Measurements from ENCODE around the gene CFAP97D1. TPM values are rescaled to one million over a fixed set of nuclear protein-coding genes. Genes with fewer than 3 reads are reported as not detected.

Gene CFAP97D1
- not detected for total RNA-seq

- CTCF ChIA-PET: interaction anchor here (0.7 to 0.8 kb wide), 2 partner anchors 13 to 14 kb away, joined by 3 to 4 read pairs; no protein-coding TSS in a partner anchor
- intact Hi-C loops (cut with micrococcal nuclease): no loop called here
- Mint-ChIP-seq H3K36me3 (ENCODE audit: low read depth) (no peaks in the 10 kb centered on the region), H3K9me3 (no peaks in the 10 kb centered on the region), H3K27ac (no peak within 1 kb of the TSS), H3K4me1 (ENCODE audit: low read depth) (peaks cover 9% of the 10 kb centered on the region), H3K4me3 (peak within 1 kb of the TSS; percentile 70), H3K27me3 (ENCODE audit: low read depth) (peaks cover 13% of the 10 kb centered on the region)
- no peak for DNase-seq
Measured at GRCh38 chr17:43780135-43780534, at the start of gene CFAP97D1. TSS of gene CFAP97D1 (plus strand) at chr17:43780435. CDS start at chr17:43780463, 28 bp downstream.

- DNase-seq: no peak
- H3K4me1 Mint-ChIP-seq (ENCODE audit: low read depth): no peaks in the 10 kb centered on the region
- H3K27me3 Mint-ChIP-seq (ENCODE audit: low read depth): peaks cover 2% of the 10 kb centered on the region
- H3K4me3 Mint-ChIP-seq: no peak overlapping the region
- CTCF ChIA-PET: interaction anchor here (0.6 to 1.1 kb wide), 3 partner anchors 8 to 39 kb away, joined by 3 to 6 read pairs (median 4); no protein-coding TSS in a partner anchor
- no peaks in the 10 kb centered on the region for H3K9me3 Mint-ChIP-seq
- no peaks in the 10 kb centered on the region for H3K36me3 Mint-ChIP-seq (ENCODE audit: low read depth)
- intact Hi-C loops (cut with micrococcal nuclease): no loop called here
- no peak overlapping the region for H3K27ac Mint-ChIP-seq
Measured at GRCh38 chr17:43732958-43733357, 47.3 kb upstream of the CFAP97D1 start.

- no peak overlapping the region for H3K27ac Mint-ChIP-seq
- CTCF ChIA-PET: interaction anchor here (0.5 to 1.1 kb wide), 4 partner anchors 9 to 1618 kb away, joined by 3 to 6 read pairs (median 3); no protein-coding TSS in a partner anchor
- intact Hi-C loops (cut with micrococcal nuclease): no loop called here
- H3K27me3 Mint-ChIP-seq (ENCODE audit: low read depth): peaks cover 2% of the 10 kb centered on the region
- no peaks in the 10 kb centered on the region for H3K9me3 Mint-ChIP-seq
- no peaks in the 10 kb centered on the region for H3K36me3 Mint-ChIP-seq (ENCODE audit: low read depth)
- DNase-seq: no peak
- no peak overlapping the region for H3K4me3 Mint-ChIP-seq
- H3K4me1 Mint-ChIP-seq (ENCODE audit: low read depth): no peaks in the 10 kb centered on the region
Measured at GRCh38 chr17:43733956-43734355, 46.3 kb upstream of the CFAP97D1 start.

- no peaks in the 10 kb centered on the region for H3K4me1 Mint-ChIP-seq (ENCODE audit: low read depth)
- CTCF ChIA-PET: interaction anchor here (1.0 kb wide), 1 partner anchor 30 kb away, joined by 3 read pairs; no protein-coding TSS in a partner anchor
- DNase-seq: no peak
- no peaks in the 10 kb centered on the region for H3K9me3 Mint-ChIP-seq
- no peaks in the 10 kb centered on the region for H3K36me3 Mint-ChIP-seq (ENCODE audit: low read depth)
- H3K27ac Mint-ChIP-seq: no peak overlapping the region
- no peak overlapping the region for H3K4me3 Mint-ChIP-seq
- intact Hi-C loops (cut with micrococcal nuclease): no loop called here
- H3K27me3 Mint-ChIP-seq (ENCODE audit: low read depth): peaks cover 2% of the 10 kb centered on the region
Measured at GRCh38 chr17:43734376-43734775, 45.9 kb upstream of the CFAP97D1 start.

- DNase-seq: no peak
- Mint-ChIP-seq H3K9me3 (no peaks in the 10 kb centered on the region), H3K36me3 (ENCODE audit: low read depth) (no peaks in the 10 kb centered on the region), H3K27me3 (ENCODE audit: low read depth) (peaks cover 2% of the 10 kb centered on the region), H3K27ac (no peak overlapping the region), H3K4me3 (no peak overlapping the region), H3K4me1 (ENCODE audit: low read depth) (no peaks in the 10 kb centered on the region)
- CTCF ChIA-PET: interaction anchor here (0.7 to 1.1 kb wide), 4 partner anchors 23 to 1341 kb away, joined by 3 to 4 read pairs (median 3); no protein-coding TSS in a partner anchor
- intact Hi-C loops (cut with micrococcal nuclease): no loop called here
Measured at GRCh38 chr17:43736389-43736788, 43.8 kb upstream of the CFAP97D1 start.

- CTCF ChIA-PET: interaction anchor here (1.1 kb wide), 1 partner anchor 44 kb away, joined by 3 read pairs; no protein-coding TSS in a partner anchor
- no peak for DNase-seq
- Mint-ChIP-seq H3K36me3 (ENCODE audit: low read depth) (no peaks in the 10 kb centered on the region), H3K27ac (no peak overlapping the region), H3K4me3 (no peak overlapping the region), H3K4me1 (ENCODE audit: low read depth) (no peaks in the 10 kb centered on the region), H3K27me3 (ENCODE audit: low read depth) (peaks cover 6% of the 10 kb centered on the region), H3K9me3 (no peaks in the 10 kb centered on the region)
- intact Hi-C loops (cut with micrococcal nuclease): no loop called here
Measured at GRCh38 chr17:43737722-43738121, 42.5 kb upstream of the CFAP97D1 start.

GRCh38 chr17:43740541-43740940 lies 39.7 kb upstream of the CFAP97D1 start:
- H3K27ac Mint-ChIP-seq: no peak overlapping the region
- H3K9me3 Mint-ChIP-seq: no peaks in the 10 kb centered on the region
- CTCF ChIA-PET: interaction anchor here (0.6 to 2.6 kb wide), 3 partner anchors 44 to 1162 kb away, joined by 3 to 6 read pairs (median 3); no protein-coding TSS in a partner anchor
- intact Hi-C loops (cut with micrococcal nuclease): no loop called here
- no peak overlapping the region for H3K4me3 Mint-ChIP-seq
- no peaks in the 10 kb centered on the region for H3K36me3 Mint-ChIP-seq (ENCODE audit: low read depth)
- no peaks in the 10 kb centered on the region for H3K4me1 Mint-ChIP-seq (ENCODE audit: low read depth)
- peaks cover 18% of the 10 kb centered on the region for H3K27me3 Mint-ChIP-seq (ENCODE audit: low read depth)
- DNase-seq: no peak

GRCh38 chr17:43741636-43742035 lies 38.6 kb upstream of the CFAP97D1 start:
- H3K4me3 Mint-ChIP-seq: no peak overlapping the region
- H3K36me3 Mint-ChIP-seq (ENCODE audit: low read depth): no peaks in the 10 kb centered on the region
- CTCF ChIA-PET: interaction anchor here (0.7 to 2.6 kb wide), 2 partner anchors 26 to 47 kb away, joined by 3 to 6 read pairs; no protein-coding TSS in a partner anchor
- no peak overlapping the region for H3K27ac Mint-ChIP-seq
- no peaks in the 10 kb centered on the region for H3K4me1 Mint-ChIP-seq (ENCODE audit: low read depth)
- no peaks in the 10 kb centered on the region for H3K9me3 Mint-ChIP-seq
- no peak for DNase-seq
- peaks cover 20% of the 10 kb centered on the region for H3K27me3 Mint-ChIP-seq (ENCODE audit: low read depth)
- intact Hi-C loops (cut with micrococcal nuclease): no loop called here

- Mint-ChIP-seq H3K27me3 (ENCODE audit: low read depth) (peaks cover 17% of the 10 kb centered on the region), H3K36me3 (ENCODE audit: low read depth) (no peaks in the 10 kb centered on the region), H3K9me3 (no peaks in the 10 kb centered on the region), H3K4me1 (ENCODE audit: low read depth) (no peaks in the 10 kb centered on the region), H3K4me3 (no peak overlapping the region), H3K27ac (no peak overlapping the region)
- no peak for DNase-seq
- CTCF ChIA-PET: interaction anchor here (0.7 to 1.2 kb wide), 3 partner anchors 11 to 52 kb away, joined by 3 to 6 read pairs (median 3); no protein-coding TSS in a partner anchor
- intact Hi-C loops (cut with micrococcal nuclease): no loop called here
Measured at GRCh38 chr17:43745541-43745940, 34.7 kb upstream of the CFAP97D1 start.

GRCh38 chr17:43750153-43750552 lies 30.1 kb upstream of the CFAP97D1 start:
- Mint-ChIP-seq H3K27ac (no peak overlapping the region), H3K27me3 (ENCODE audit: low read depth) (peaks cover 15% of the 10 kb centered on the region), H3K4me1 (ENCODE audit: low read depth) (no peaks in the 10 kb centered on the region), H3K9me3 (no peaks in the 10 kb centered on the region), H3K36me3 (ENCODE audit: low read depth) (no peaks in the 10 kb centered on the region), H3K4me3 (no peak overlapping the region)
- CTCF ChIA-PET: interaction anchor here (2.3 to 16.8 kb wide), 3 partner anchors 11 to 54 kb away, joined by 8 to 403 read pairs (median 20); no protein-coding TSS in a partner anchor
- intact Hi-C loops (cut with micrococcal nuclease): no loop called here
- DNase-seq: no peak

GRCh38 chr17:43753493-43754129 lies 26.6 kb upstream of the CFAP97D1 start:
- H3K4me1 Mint-ChIP-seq (ENCODE audit: low read depth): no peaks in the 10 kb centered on the region
- H3K36me3 Mint-ChIP-seq (ENCODE audit: low read depth): no peaks in the 10 kb centered on the region
- H3K9me3 Mint-ChIP-seq: no peaks in the 10 kb centered on the region
- no peak overlapping the region for H3K4me3 Mint-ChIP-seq
- peaks cover 33% of the 10 kb centered on the region for H3K27me3 Mint-ChIP-seq (ENCODE audit: low read depth)
- no peak for DNase-seq
- intact Hi-C loops (cut with micrococcal nuclease): no loop called here
- CTCF ChIA-PET: interaction anchor here (16.8 kb wide), 1 partner anchor 57 kb away, joined by 403 read pairs; no protein-coding TSS in a partner anchor
- no peak overlapping the region for H3K27ac Mint-ChIP-seq

- Mint-ChIP-seq H3K9me3 (no peaks in the 10 kb centered on the region), H3K4me3 (no peak overlapping the region), H3K27me3 (ENCODE audit: low read depth) (peaks cover 33% of the 10 kb centered on the region), H3K27ac (no peak overlapping the region), H3K36me3 (ENCODE audit: low read depth) (no peaks in the 10 kb centered on the region), H3K4me1 (ENCODE audit: low read depth) (no peaks in the 10 kb centered on the region)
- CTCF ChIA-PET: interaction anchor here (16.8 kb wide), 1 partner anchor 58 kb away, joined by 403 read pairs; no protein-coding TSS in a partner anchor
- no peak for DNase-seq
- intact Hi-C loops (cut with micrococcal nuclease): no loop called here
Measured at GRCh38 chr17:43754947-43755346, 25.3 kb upstream of the CFAP97D1 start.

Measured in activated naive CD4-positive, alpha-beta T cell treated with anti-CD3 and anti-CD28 coated beads for 36 hours (primary cell).